Right atrium auricular region (tissue), 2 donors: ENCODE data around the gene CD55. TPM values are rescaled to one million over a fixed set of nuclear protein-coding genes. Genes with fewer than 3 reads are reported as not detected.

ENCODE experiments used
- DNase-seq: peaks from one replicate; pipeline ENCODE4 v3.0.0-alpha.2; 2019; ENCODE audit warnings: low spot score
- H3K27ac ChIP-seq, 2 donors: fragments of 200-600 bp; sonication (generic); 1 replicate in 1 of 2; 2 replicates in 1 of 2; pipeline ENCODE4 v1.5.1; 2016 to 2019
- H3K27me3 ChIP-seq, 2 donors: fragments of 200-600 bp; sonication (generic); one replicate each; pipeline versions ENCODE4 v1.5.1 to v1.6.0; 2017 to 2019
- H3K36me3 ChIP-seq: fragments of 200-600 bp; sonication (generic); one replicate; pipeline ENCODE4 v1.5.1; 2016
- H3K4me1 ChIP-seq, 2 donors: fragments of 200-600 bp; sonication (generic); one replicate each; pipeline versions ENCODE4 v1.5.1 to v1.6.0; 2017 to 2019
- H3K4me3 ChIP-seq, 2 donors: fragments of 200-600 bp; sonication (generic); 1 replicate in 1 of 2; 2 replicates in 1 of 2; pipeline ENCODE4 v1.5.1; 2017 to 2019; ENCODE audit warnings: mild to moderate bottlenecking in 1 of 2, moderate library complexity in 1 of 2
- H3K9me3 ChIP-seq, 2 donors: fragments of 200-600 bp; sonication (generic); one replicate each; pipeline ENCODE4 v1.5.1; 2019
- total RNA-seq, 2 donors: library from RNA; depleted of rRNA; stranded (reverse); fragments of >200 nt; gene quantifications; one replicate each; pipeline ENCODE4 v1.1.0, GENCODE V29; 2016
- TF ChIP-seq, protein P1 (sequence below), 2 donors: fragments of 200-600 bp; sonication (generic); IDR thresholded peaks; one replicate each; pipeline ENCODE4 v1.5.1; 2019; ENCODE audit warnings: antibody characterized with exemption in 2 of 2

The CD55 gene
- total RNA-seq, 2 donors from 2014 or later: 109 to 117 TPM

DNA sequence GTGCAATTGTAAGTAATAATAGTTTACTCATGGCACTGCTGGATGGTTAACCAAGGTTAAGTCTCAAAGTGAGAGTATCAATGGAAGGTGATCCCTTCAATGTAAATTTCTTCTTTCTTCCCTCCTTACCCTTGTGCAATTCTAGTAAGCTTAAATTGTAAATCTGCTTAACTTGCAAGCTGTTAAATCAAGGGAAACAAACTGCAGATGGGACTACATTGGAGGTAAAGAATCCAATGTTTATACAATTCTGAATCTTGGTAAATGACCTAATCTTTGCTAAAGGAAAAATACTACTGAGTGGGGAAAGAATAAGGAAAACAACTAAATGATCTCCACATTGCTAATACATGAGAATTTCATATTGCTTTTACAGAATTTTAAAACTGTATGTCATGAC is 6.7 kb upstream of the CD55 start:
- Histone ChIP-seq H3K9me3 (no peaks in the 10 kb centered on the region), H3K27me3 (no peaks in the 10 kb centered on the region), H3K27ac (no peak overlapping the region), H3K4me1 (peaks cover 0 to 26% of the 10 kb centered on the region in 2 donors), H3K4me3 (no peak overlapping the region), H3K36me3 (no peaks in the 10 kb centered on the region)
- no peak for DNase-seq
- TF ChIP-seq, protein P1, sequence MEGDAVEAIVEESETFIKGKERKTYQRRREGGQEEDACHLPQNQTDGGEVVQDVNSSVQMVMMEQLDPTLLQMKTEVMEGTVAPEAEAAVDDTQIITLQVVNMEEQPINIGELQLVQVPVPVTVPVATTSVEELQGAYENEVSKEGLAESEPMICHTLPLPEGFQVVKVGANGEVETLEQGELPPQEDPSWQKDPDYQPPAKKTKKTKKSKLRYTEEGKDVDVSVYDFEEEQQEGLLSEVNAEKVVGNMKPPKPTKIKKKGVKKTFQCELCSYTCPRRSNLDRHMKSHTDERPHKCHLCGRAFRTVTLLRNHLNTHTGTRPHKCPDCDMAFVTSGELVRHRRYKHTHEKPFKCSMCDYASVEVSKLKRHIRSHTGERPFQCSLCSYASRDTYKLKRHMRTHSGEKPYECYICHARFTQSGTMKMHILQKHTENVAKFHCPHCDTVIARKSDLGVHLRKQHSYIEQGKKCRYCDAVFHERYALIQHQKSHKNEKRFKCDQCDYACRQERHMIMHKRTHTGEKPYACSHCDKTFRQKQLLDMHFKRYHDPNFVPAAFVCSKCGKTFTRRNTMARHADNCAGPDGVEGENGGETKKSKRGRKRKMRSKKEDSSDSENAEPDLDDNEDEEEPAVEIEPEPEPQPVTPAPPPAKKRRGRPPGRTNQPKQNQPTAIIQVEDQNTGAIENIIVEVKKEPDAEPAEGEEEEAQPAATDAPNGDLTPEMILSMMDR (IDR thresholded peaks at IDR 0.05): no peak

DNA sequence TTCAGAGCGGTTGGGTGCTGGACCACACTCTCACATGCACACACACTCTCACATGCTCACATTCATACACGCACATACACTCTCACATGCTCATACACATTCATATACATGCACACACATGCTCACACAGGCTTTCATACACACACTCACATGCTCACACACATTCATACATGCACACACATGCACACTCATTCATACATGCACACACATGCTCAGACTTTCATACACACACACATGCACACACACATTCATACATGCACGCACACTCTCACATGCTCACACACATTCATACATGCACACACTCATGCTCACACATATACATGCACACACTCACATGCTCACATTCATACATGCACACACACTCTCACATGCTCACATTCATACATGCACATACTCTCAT is 6.0 kb upstream of the CD55 start:
- no peak for DNase-seq
- H3K36me3 ChIP-seq: no peaks in the 10 kb centered on the region
- peaks cover 0 to 21% of the 10 kb centered on the region in 2 donors for H3K4me1 ChIP-seq

DNA sequence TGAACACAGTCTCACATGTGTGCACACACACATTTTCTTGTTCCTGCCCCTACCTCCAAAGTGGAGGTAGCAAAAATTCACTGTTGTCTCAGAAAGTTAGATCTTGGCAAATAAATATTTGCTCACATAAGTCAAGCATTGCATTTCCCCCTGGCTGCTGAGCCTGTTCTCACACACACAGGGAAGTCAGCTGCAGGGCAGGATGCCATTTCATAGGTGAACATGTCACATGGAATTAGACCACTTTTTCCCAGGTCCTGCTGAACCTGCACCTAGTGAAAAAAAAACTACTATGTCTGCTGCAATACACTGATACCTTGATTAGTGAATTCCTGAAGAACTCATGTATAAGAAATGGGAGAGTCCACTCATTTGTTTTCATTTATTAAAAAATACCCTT is 5.3 kb upstream of the CD55 start:
- TF ChIP-seq, protein P1 (IDR thresholded peaks at IDR 0.05): peak in 1 of 2 donors; percentile 31
- H3K9me3 ChIP-seq: no peaks in the 10 kb centered on the region
- peaks cover 0 to 21% of the 10 kb centered on the region in 2 donors for H3K4me1 ChIP-seq
- H3K4me3 ChIP-seq: no peak overlapping the region
- no peaks in the 10 kb centered on the region for H3K27me3 ChIP-seq
- H3K27ac ChIP-seq: no peak overlapping the region
- no peak for DNase-seq
- H3K36me3 ChIP-seq: no peaks in the 10 kb centered on the region

More for the DNA sequence above, 6.0 kb upstream of the CD55 start:
- H3K27ac ChIP-seq: no peak overlapping the region
- H3K9me3 ChIP-seq: no peaks in the 10 kb centered on the region
- TF ChIP-seq, protein P1 (IDR thresholded peaks at IDR 0.05): no peak
- H3K4me3 ChIP-seq: no peak overlapping the region
- no peaks in the 10 kb centered on the region for H3K27me3 ChIP-seq

DNA sequence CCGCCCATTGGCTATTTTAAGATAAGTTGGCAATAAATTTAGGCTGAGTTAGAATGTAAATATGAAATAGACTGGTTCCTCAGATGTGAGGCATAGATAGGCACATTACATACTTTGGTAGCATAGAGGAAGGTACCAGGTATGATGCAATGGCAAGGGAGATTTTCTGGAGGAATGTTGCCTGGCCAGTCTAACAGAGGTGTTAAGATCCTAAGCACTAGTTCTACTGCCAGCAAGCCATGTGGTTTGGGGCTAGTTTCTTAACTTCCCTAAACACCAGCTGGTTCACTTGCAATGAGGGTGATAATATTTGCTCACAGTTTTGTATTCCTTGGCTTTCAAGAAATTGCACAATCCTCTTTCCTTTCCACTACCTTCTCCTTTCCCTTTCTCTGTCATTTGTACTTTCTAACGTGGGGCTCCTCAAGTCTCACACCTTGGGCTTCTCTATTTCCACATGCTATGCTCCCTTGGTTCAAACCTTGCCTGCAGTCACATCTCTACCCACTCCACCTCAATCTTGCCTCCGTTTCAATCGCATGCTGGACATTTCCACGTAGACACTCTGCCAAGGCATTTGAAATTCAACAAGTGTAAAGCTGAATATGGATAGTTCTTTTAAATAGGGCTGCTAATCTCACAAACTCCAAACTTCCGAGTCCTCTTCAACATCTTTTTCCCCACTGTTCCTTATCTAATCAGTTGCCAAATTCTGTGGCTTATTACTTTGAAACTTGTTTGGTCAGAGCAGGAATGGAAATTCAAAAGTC is 4.7 kb upstream of the CD55 start:
- no peak overlapping the region for H3K4me3 ChIP-seq
- H3K27me3 ChIP-seq: no peaks in the 10 kb centered on the region
- TF ChIP-seq, protein P1 (IDR thresholded peaks at IDR 0.05): no peak
- H3K4me1 ChIP-seq: peaks cover 0 to 21% of the 10 kb centered on the region in 2 donors
- H3K27ac ChIP-seq: peak overlapping the region; percentile 43 to 96
- no peak for DNase-seq
- no peaks in the 10 kb centered on the region for H3K36me3 ChIP-seq
- H3K9me3 ChIP-seq: no peaks in the 10 kb centered on the region

DNA sequence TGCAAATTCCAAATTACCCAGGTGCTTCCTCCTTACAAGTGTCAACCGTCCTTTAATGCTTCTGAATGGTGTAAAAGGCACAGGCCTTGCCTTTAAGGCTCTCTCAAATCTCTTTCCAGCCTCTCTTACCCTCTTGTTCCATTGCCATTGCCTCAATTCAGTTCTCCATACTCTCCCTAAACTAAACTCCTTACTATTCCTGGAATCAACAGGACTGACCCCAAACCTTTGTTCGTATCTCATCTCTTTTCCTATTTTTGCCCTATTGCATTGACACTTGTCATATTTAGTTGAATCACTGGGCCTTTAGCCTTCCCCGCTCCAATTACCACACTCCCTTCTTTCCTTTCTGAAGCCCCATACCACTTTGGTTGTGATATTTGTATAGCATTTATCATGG is 3.9 kb upstream of the CD55 start:
- DNase-seq: no peak
- TF ChIP-seq, protein P1 (IDR thresholded peaks at IDR 0.05): no peak
- Histone ChIP-seq H3K4me1 (peaks cover 0 to 25% of the 10 kb centered on the region in 2 donors), H3K27me3 (no peaks in the 10 kb centered on the region), H3K4me3 (no peak overlapping the region), H3K27ac (peak overlapping the region; percentile 36 to 96), H3K36me3 (no peaks in the 10 kb centered on the region), H3K9me3 (no peaks in the 10 kb centered on the region)
